NCI-H1694 (cell line): ENCODE results near the gene C10orf90.

Experiments
- DNase-seq: peaks from one replicate; lab custom pipeline; 2025; lab: John Stamatoyannopoulos, UW

Gene C10orf90

GRCh38 chr10:126670056-126670894 lies at the start of gene C10orf90:
C10orf90 (minus strand) TSS chr10:126670693; CDS start chr10:126670480, 213 bp downstream.
- no peak for DNase-seq

GRCh38 chr10:126716366-126716765 lies 45.9 kb upstream of the C10orf90 start:
- no peak for DNase-seq

- no peak for DNase-seq
These were observed 43.1 kb upstream of the C10orf90 start for GRCh38 chr10:126713594-126713993.

- DNase-seq = no peak
These were observed 42.2 kb upstream of the C10orf90 start for GRCh38 chr10:126712681-126713080.

GRCh38 chr10:126705951-126706565 lies 35.6 kb upstream of the C10orf90 start:
- no peak for DNase-seq

- no peak for DNase-seq
These were observed 34.6 kb upstream of the C10orf90 start for GRCh38 chr10:126705131-126705530.

- no peak for DNase-seq
These were observed 34.2 kb upstream of the C10orf90 start for GRCh38 chr10:126704649-126705048.

GRCh38 chr10:126702181-126702580 lies 31.7 kb upstream of the C10orf90 start:
- no peak for DNase-seq

- DNase-seq = no peak
These were observed 31.0 kb upstream of the C10orf90 start for GRCh38 chr10:126701526-126701925.

- DNase-seq = no peak
These were observed 26.2 kb upstream of the C10orf90 start for GRCh38 chr10:126696684-126697083.

GRCh38 chr10:126691456-126691855 lies 21.0 kb upstream of the C10orf90 start:
- DNase-seq = no peak

- no peak for DNase-seq
These were observed 20.0 kb upstream of the C10orf90 start for GRCh38 chr10:126690534-126690933.

GRCh38 chr10:126689461-126689994 lies 19.0 kb upstream of the C10orf90 start:
- DNase-seq = no peak

GRCh38 chr10:126687121-126687606 lies 16.7 kb upstream of the C10orf90 start:
- DNase-seq = no peak

GRCh38 chr10:126686719-126687118 lies 16.2 kb upstream of the C10orf90 start:
- no peak for DNase-seq

- no peak for DNase-seq
These were observed 15.8 kb upstream of the C10orf90 start for GRCh38 chr10:126686268-126686667.

- no peak for DNase-seq
These were observed 15.3 kb upstream of the C10orf90 start for GRCh38 chr10:126685756-126686155.

- no peak for DNase-seq
These were observed 13.8 kb upstream of the C10orf90 start for GRCh38 chr10:126684171-126684745.

- DNase-seq = no peak
These were observed 13.0 kb upstream of the C10orf90 start for GRCh38 chr10:126683466-126683865.

- no peak for DNase-seq
These were observed 5.4 kb upstream of the C10orf90 start for GRCh38 chr10:126675656-126676438.

GRCh38 chr10:126674741-126675515 lies 4.4 kb upstream of the C10orf90 start:
- no peak for DNase-seq
